CD14-positive monocyte (primary cell): ENCODE results near the gene NHS. TPM values are rescaled to one million over a fixed set of nuclear protein-coding genes. Genes with fewer than 3 reads are reported as not detected.

Experiments used
- DNase-seq, 3 donors: peaks; one replicate each; pipeline ENCODE4 v3.0.0-alpha.2; 2011 to 2022
- H2AFZ ChIP-seq: 2 replicates; pipeline ENCODE4 v1.6.0; 2012; ENCODE audit warnings: mild to moderate bottlenecking, low read depth, low read length, inconsistent platforms; ENCODE audit not compliant: insufficient read depth, poor library complexity, severe bottlenecking
- H3K27ac ChIP-seq, 2 donors: 1 replicate in 1 of 2; 2 replicates in 1 of 2; pipeline ENCODE4 v1.5.1; 2012 to 2013; ENCODE audit warnings: low read length in 2 of 2, control low read depth in 1 of 2, inconsistent platforms in 1 of 2, low read depth in 1 of 2, mild to moderate bottlenecking in 1 of 2
- H3K27me3 ChIP-seq, 2 donors: one replicate each; pipeline versions ENCODE4 v1.6.0 to v1.6.1; 2011 to 2013; ENCODE audit warnings: low read length in 2 of 2; ENCODE audit not compliant: control insufficient read depth in 2 of 2, insufficient read depth in 2 of 2
- H3K36me3 ChIP-seq, 2 donors: replicated peaks in 1 of 2; 1 replicate in 1 of 2; 2 replicates in 1 of 2; pipeline versions ENCODE4 v1.5.1 to v1.6.1; 2012 to 2013; ENCODE audit warnings: low read length in 2 of 2, control low read depth in 1 of 2, inconsistent platforms in 1 of 2, mild to moderate bottlenecking in 1 of 2; ENCODE audit not compliant: insufficient read depth in 2 of 2, control insufficient read depth in 1 of 2
- H3K4me1 ChIP-seq, 2 donors: 1 replicate in 1 of 2; 2 replicates in 1 of 2; pipeline versions ENCODE4 v1.5.1 to v1.6.1; 2012 to 2013; ENCODE audit warnings: low read length in 2 of 2, control low read depth in 1 of 2, inconsistent platforms in 1 of 2, mild to moderate bottlenecking in 1 of 2, moderate library complexity in 1 of 2; ENCODE audit not compliant: insufficient read depth in 2 of 2, control insufficient read depth in 1 of 2
- H3K4me2 ChIP-seq: replicated peaks from 2 replicates; pipeline ENCODE3; 2012; ENCODE audit warnings: low read length, moderate library complexity, mild to moderate bottlenecking; ENCODE audit not compliant: poor library complexity, severe bottlenecking; ENCODE audit errors: extremely low read depth
- H3K4me3 ChIP-seq, 3 experiments: fragments of 200-600 bp in 1 of 3; sonication (generic) in 1 of 3; replicated peaks in 1 of 3; 1 replicate in 2 of 3; 2 replicates in 1 of 3; pipeline ENCODE4 v1.5.1; 2011 to 2013; ENCODE audit warnings: low read length in 3 of 3, mild to moderate bottlenecking in 3 of 3, control low read depth in 2 of 3, low read depth in 2 of 3, inconsistent platforms in 1 of 3, moderate library complexity in 1 of 3
- H3K79me2 ChIP-seq: 2 replicates; pipeline ENCODE4 v1.6.0; 2012; ENCODE audit warnings: mild to moderate bottlenecking, control low read depth, inconsistent platforms, low read length, moderate library complexity; ENCODE audit not compliant: insufficient read depth
- H3K9ac ChIP-seq: 2 replicates; pipeline ENCODE4 v1.6.0; 2017; ENCODE audit warnings: low read length, mild to moderate bottlenecking; ENCODE audit not compliant: insufficient read depth, poor library complexity, severe bottlenecking
- H3K9me3 ChIP-seq, 2 donors: replicated peaks in 1 of 2; 1 replicate in 1 of 2; 2 replicates in 1 of 2; pipeline versions ENCODE4 v1.5.1 to v1.6.1; 2012 to 2013; ENCODE audit warnings: low read length in 2 of 2, control low read depth in 1 of 2; ENCODE audit not compliant: control insufficient read depth in 1 of 2, insufficient read depth in 1 of 2
- H4K20me1 ChIP-seq: 2 replicates; pipeline ENCODE4 v1.6.0; 2012; ENCODE audit warnings: mild to moderate bottlenecking, low read length, control low read depth, moderate library complexity; ENCODE audit not compliant: insufficient read depth
- H3K27ac Mint-ChIP-seq, 7 donors: one replicate each; pipeline ENCODE4 v1.8.0; 2020; ENCODE audit warnings: mild to moderate bottlenecking in 7 of 7, mixed read lengths in 7 of 7, moderate library complexity in 6 of 7, inconsistent platforms in 2 of 7
- H3K27me3 Mint-ChIP-seq, 3 donors: one replicate each; pipeline ENCODE4 v1.8.0; 2021 to 2022; ENCODE audit warnings: low read depth in 3 of 3, mild to moderate bottlenecking in 3 of 3, mixed read lengths in 3 of 3, moderate library complexity in 3 of 3, inconsistent platforms in 1 of 3
- H3K36me3 Mint-ChIP-seq, 2 donors: one replicate each; pipeline ENCODE4 v1.8.0; 2020; ENCODE audit warnings: mixed read lengths in 2 of 2, inconsistent platforms in 1 of 2, mild to moderate bottlenecking in 1 of 2
- H3K4me1 Mint-ChIP-seq: one replicate; pipeline ENCODE4 v1.8.0; 2020; ENCODE audit warnings: mild to moderate bottlenecking, mixed read lengths
- H3K4me3 Mint-ChIP-seq, 2 donors: one replicate each; pipeline ENCODE4 v1.8.0; 2020; ENCODE audit warnings: mild to moderate bottlenecking in 2 of 2, mixed read lengths in 2 of 2, moderate library complexity in 1 of 2
- H3K9me3 Mint-ChIP-seq, 7 donors: one replicate each; pipeline ENCODE4 v1.8.0; 2020 to 2022; ENCODE audit warnings: mixed read lengths in 7 of 7, mild to moderate bottlenecking in 6 of 7, moderate library complexity in 6 of 7, inconsistent platforms in 2 of 7
- CTCF ChIP-seq: fragments of 200-600 bp; IDR thresholded peaks from one replicate; pipeline ENCODE4 v1.8.0; 2022; ENCODE audit warnings: antibody characterized with exemption, mild to moderate bottlenecking
- WGBS: methylation state at CpG from one replicate; pipeline ENCODE4 v1.1.5; 2013; ENCODE audit warnings: missing lambda C conversion rate; ENCODE audit not compliant: insufficient coverage; 5-methylcytosine and 5-hydroxymethylcytosine counted together
- intact Hi-C, 2 donors: fragments of 100-400 bp; cut with micrococcal nuclease; formaldehyde crosslinking; loops; one replicate each; pipeline versions ENCODE4 v1.15.0 to v1.15.1; 2023
- polyA plus RNA-seq, 3 donors: library from polyadenylated mRNA; depleted of rRNA in 1 of 3; unstranded in 2 of 3; stranded (reverse) in 1 of 3; fragments of 300-500 nt in 2 of 3; fragments of >200 nt in 1 of 3; fragmentation: Illumina TruSeq in 2 of 3; gene quantifications; 1 replicate in 2 of 3; 2 replicates in 1 of 3; pipeline ENCODE4 v1.2.3, GENCODE V29; 2012 to 2021

NHS gene
- polyA plus RNA-seq, 3 donors: 0.86 to 1.8 (median 1.3) TPM

GRCh38 chrX:17721715-17722114, 346.7 kb downstream of the NHS start:
- Mint-ChIP-seq H3K9me3 (peaks cover 0 to 3% (median 1%) of the 10 kb centered on the region in 7 donors), H3K36me3 (peaks cover 3% of the 10 kb centered on the region in 2 donors)
- H3K9me3 ChIP-seq: peaks cover 0 to 3% of the 10 kb centered on the region in 2 donors

GRCh38 chrX:17725181-17725580, 350.2 kb downstream of the NHS start:
- Histone ChIP-seq H3K27ac (no peak overlapping the region), H3K9me3 (no peaks in the 10 kb centered on the region), H2AFZ (no peak overlapping the region), H3K4me1 (no peaks in the 10 kb centered on the region), H3K27me3 (no peaks in the 10 kb centered on the region), H3K79me2 (no peaks in the 10 kb centered on the region), H3K4me2 (no peak overlapping the region), H4K20me1 (no peaks in the 10 kb centered on the region), H3K9ac (no peak overlapping the region), H3K36me3 (no peaks in the 10 kb centered on the region), H3K4me3 (no peak overlapping the region)
- intact Hi-C loops: no loop called here
- Mint-ChIP-seq H3K27ac (no peak overlapping the region), H3K36me3 (peaks cover 3 to 10% of the 10 kb centered on the region in 2 donors), H3K4me1 (peaks cover 2% of the 10 kb centered on the region), H3K4me3 (peak overlapping the region in 1 of 2 donors; percentile 41), H3K9me3 (no peaks in the 10 kb centered on the region), H3K27me3 (peaks cover 0 to 6% (median 4%) of the 10 kb centered on the region in 3 donors)
- no peak for TF ChIP-seq CTCF
- no CpG with 5 or more reads among the region's 2 CpGs for WGBS
- no peak for DNase-seq

More at GRCh38 chrX:17721715-17722114, 346.7 kb downstream of the NHS start:
- Histone ChIP-seq H3K27ac (no peak overlapping the region), H4K20me1 (no peaks in the 10 kb centered on the region), H3K27me3 (peaks cover 0 to 2% of the 10 kb centered on the region in 2 donors), H2AFZ (no peak overlapping the region), H3K4me1 (no peaks in the 10 kb centered on the region), H3K4me3 (no peak overlapping the region), H3K79me2 (no peaks in the 10 kb centered on the region), H3K36me3 (no peaks in the 10 kb centered on the region), H3K9ac (no peak overlapping the region), H3K4me2 (no peak overlapping the region)
- DNase-seq: no peak
- intact Hi-C loops: no loop called here
- TF ChIP-seq CTCF: no peak
- Mint-ChIP-seq H3K27ac (no peak overlapping the region), H3K4me3 (no peak overlapping the region), H3K4me1 (no peaks in the 10 kb centered on the region), H3K27me3 (peaks cover 1 to 14% (median 7%) of the 10 kb centered on the region in 3 donors)
- no CpG with 5 or more reads among the region's 4 CpGs for WGBS
